Brain pericyte (primary cell): ENCODE data around the gene CCR5AS.
"Not testable (repeated sequence)": the region's sequence is repeated elsewhere in the genome, so short reads cannot be mapped to it uniquely, and the experiment has no call there.

Experiments used
- DNase-seq: peaks from one replicate; pipeline ENCODE4 v3.0.0-alpha.2; 2012; ENCODE audit warnings: low read depth, low spot score

The CCR5AS gene

GRCh38 chr3:46406788-46407611 is at the start of gene CCR5AS, which contains the start of gene CCRL2:
TSS of gene CCR5AS (minus strand) at chr3:46407066.
TSS of gene CCRL2 (plus strand) at chr3:46407259. CDS start at chr3:46408080, 821 bp downstream.
- peak; percentile 33 for DNase-seq

- DNase-seq = no peak
Observed at GRCh38 chr3:46456118-46456517, 49.3 kb upstream of the CCR5AS start.

- no peak for DNase-seq
Observed at GRCh38 chr3:46455231-46456115, 48.6 kb upstream of the CCR5AS start.

- DNase-seq = no peak
Observed at GRCh38 chr3:46454606-46455005, 47.7 kb upstream of the CCR5AS start.

GRCh38 chr3:46454209-46454595 is 47.3 kb upstream of the CCR5AS start:
- DNase-seq = no peak

- no peak for DNase-seq
Observed at GRCh38 chr3:46453526-46454208, 46.8 kb upstream of the CCR5AS start.

GRCh38 chr3:46449755-46450552 is 43.1 kb upstream of the CCR5AS start:
- DNase-seq = no peak

- DNase-seq = no peak
Observed at GRCh38 chr3:46448721-46449120, 41.9 kb upstream of the CCR5AS start.

GRCh38 chr3:46447228-46447985 is 40.5 kb upstream of the CCR5AS start:
- DNase-seq = no peak

GRCh38 chr3:46442576-46443530 is 36.0 kb upstream of the CCR5AS start:
- DNase-seq = no peak

GRCh38 chr3:46440531-46441294 is 33.8 kb upstream of the CCR5AS start:
- no peak for DNase-seq

GRCh38 chr3:46438831-46439230 is 32.0 kb upstream of the CCR5AS start:
- no peak for DNase-seq

GRCh38 chr3:46435081-46435726 is 28.3 kb upstream of the CCR5AS start:
- DNase-seq = no peak

GRCh38 chr3:46433841-46434240 is 27.0 kb upstream of the CCR5AS start:
- no peak for DNase-seq

- DNase-seq = not testable (repeated sequence)
Observed at GRCh38 chr3:46433118-46433517, 26.3 kb upstream of the CCR5AS start.

GRCh38 chr3:46431905-46432304 is 25.0 kb upstream of the CCR5AS start:
- DNase-seq = not testable (repeated sequence)

- not testable (repeated sequence) for DNase-seq
Observed at GRCh38 chr3:46430879-46431278, 24.0 kb upstream of the CCR5AS start.

- DNase-seq = no peak
Observed at GRCh38 chr3:46429671-46430070, 22.8 kb upstream of the CCR5AS start.
